Gastrocnemius medialis (tissue), 4 donors: ENCODE data around the gene TNRC6B. TPM values are rescaled to one million over a fixed set of nuclear protein-coding genes. Genes with fewer than 3 reads are reported as not detected.
A peak's percentile ranks its signal among the peaks of the same experiment; 100 is the strongest.

ENCODE experiments used
- ATAC-seq, 2 donors: fragments of 150-250 bp; one replicate each; pipeline ENCODE4 v1.9.1; 2016
- DNase-seq, 2 donors: peaks; one replicate each; pipeline ENCODE4 v3.0.0-alpha.2; 2019
- H3K27ac ChIP-seq, 4 donors: fragments of 200-600 bp; sonication (generic); 1 replicate in 1 of 4; 2 replicates in 3 of 4; pipeline ENCODE4 v1.5.1; 2016 to 2018; ENCODE audit warnings: mild to moderate bottlenecking in 2 of 4, moderate library complexity in 1 of 4
- H3K27me3 ChIP-seq, 3 donors: fragments of 200-600 bp; sonication (generic) in 2 of 3; 1 replicate in 1 of 3; 2 replicates in 2 of 3; pipeline versions ENCODE4 v1.5.1 to v1.6.0; 2016 to 2019; ENCODE audit warnings: mild to moderate bottlenecking in 1 of 3, moderate library complexity in 1 of 3
- H3K36me3 ChIP-seq, 2 donors: fragments of 200-600 bp; sonication (generic) in 1 of 2; one replicate each; pipeline ENCODE4 v1.5.1; 2017 to 2018
- H3K4me1 ChIP-seq, 2 donors: fragments of 200-600 bp; sonication (generic) in 1 of 2; one replicate each; pipeline ENCODE4 v1.5.1; 2016 to 2017; ENCODE audit warnings: mild to moderate bottlenecking in 2 of 2
- H3K4me3 ChIP-seq, 4 donors: fragments of 200-600 bp; sonication (generic) in 3 of 4; 1 replicate in 1 of 4; 2 replicates in 3 of 4; pipeline ENCODE4 v1.5.1; 2016 to 2019; ENCODE audit warnings: mild to moderate bottlenecking in 2 of 4
- H3K9me3 ChIP-seq, 3 donors: fragments of 200-600 bp; sonication (generic) in 2 of 3; 1 replicate in 1 of 3; 2 replicates in 2 of 3; pipeline ENCODE4 v1.5.1; 2016 to 2019
- POLR2A ChIP-seq, 2 donors: fragments of 450-650 bp; IDR thresholded peaks; one replicate each; pipeline ENCODE4 v1.6.1; 2017; ENCODE audit warnings: antibody characterized with exemption in 2 of 2, mild to moderate bottlenecking in 2 of 2, moderate library complexity in 2 of 2
- in situ Hi-C, 4 donors: fragments of 200-750 bp; cut with MboI; loops; one replicate each; pipeline versions ENCODE4 v1.15.0 to v1.8.0; 2017; ENCODE audit warnings: low sequenced_read_pairs in 4 of 4
- intact Hi-C: fragments of 100-400 bp; cut with DNase I; formaldehyde crosslinking; loops from one replicate; pipeline ENCODE4 v1.15.1; 2023; ENCODE audit warnings: low total_unique reads
- total RNA-seq, 4 donors: library from RNA; depleted of rRNA; stranded (reverse); fragments of >200 nt; gene quantifications; one replicate each; pipeline versions ENCODE4 v1.1.0 to v1.2.3, GENCODE V29; 2016
- TF ChIP-seq, protein P1 (sequence below), 5 experiments: fragments of 450-650 bp in 3 of 5; fragments of 200-600 bp in 2 of 5; sonication (generic) in 2 of 5; IDR thresholded peaks in 4 of 5; conservative IDR thresholded peaks in 1 of 5; 1 replicate in 4 of 5; 2 replicates in 1 of 5; pipeline ENCODE4 v1.5.1; 2016 to 2019; ENCODE audit warnings: antibody characterized with exemption in 5 of 5, mild to moderate bottlenecking in 3 of 5, moderate library complexity in 3 of 5

Gene TNRC6B
- total RNA-seq, 4 donors from 2014 or later = 31.9 to 76.7 (median 57.0) TPM

GRCh38 chr22:40346185-40347118 is 168.7 kb downstream of the TNRC6B start, which contains the start of gene ADSL:
ADSL (plus strand) TSS chr22:40346500; CDS start chr22:40346559, 59 bp downstream.
- Histone ChIP-seq H3K9me3 (no peaks in the 10 kb centered on the region), H3K4me1 (peaks cover 50 to 61% of the 10 kb centered on the region in 2 donors), H3K4me3 (peak within 1 kb of the TSS; percentile 70 to 87 (median 76)), H3K27me3 (no peaks in the 10 kb centered on the region), H3K27ac (peak within 1 kb of the TSS; percentile 90 to 98 (median 96)), H3K36me3 (peaks cover 0 to 21% of the 10 kb centered on the region in 2 donors)
- DNase-seq (peak; percentile 88 to 94), ATAC-seq (peak; percentile 80 to 86)
- intact Hi-C loops (loop anchor here (1.0 to 10.0 kb wide), 8 partner anchors 70 to 814 kb away; partner anchors contain the start of genes MRTFA, RPS19BP1 and TNRC6B), in situ Hi-C loops (loop anchor here in 3 of 4 donors (10.0 to 25.0 kb wide), 3 partner anchors 62 to 809 kb away; partner anchors contain the start of gene RPS19BP1 (in 2 of the 3))
- TF ChIP-seq POLR2A (IDR thresholded peaks at IDR 0.05) = peak; percentile 98 to 99
- TF ChIP-seq, protein P1, sequence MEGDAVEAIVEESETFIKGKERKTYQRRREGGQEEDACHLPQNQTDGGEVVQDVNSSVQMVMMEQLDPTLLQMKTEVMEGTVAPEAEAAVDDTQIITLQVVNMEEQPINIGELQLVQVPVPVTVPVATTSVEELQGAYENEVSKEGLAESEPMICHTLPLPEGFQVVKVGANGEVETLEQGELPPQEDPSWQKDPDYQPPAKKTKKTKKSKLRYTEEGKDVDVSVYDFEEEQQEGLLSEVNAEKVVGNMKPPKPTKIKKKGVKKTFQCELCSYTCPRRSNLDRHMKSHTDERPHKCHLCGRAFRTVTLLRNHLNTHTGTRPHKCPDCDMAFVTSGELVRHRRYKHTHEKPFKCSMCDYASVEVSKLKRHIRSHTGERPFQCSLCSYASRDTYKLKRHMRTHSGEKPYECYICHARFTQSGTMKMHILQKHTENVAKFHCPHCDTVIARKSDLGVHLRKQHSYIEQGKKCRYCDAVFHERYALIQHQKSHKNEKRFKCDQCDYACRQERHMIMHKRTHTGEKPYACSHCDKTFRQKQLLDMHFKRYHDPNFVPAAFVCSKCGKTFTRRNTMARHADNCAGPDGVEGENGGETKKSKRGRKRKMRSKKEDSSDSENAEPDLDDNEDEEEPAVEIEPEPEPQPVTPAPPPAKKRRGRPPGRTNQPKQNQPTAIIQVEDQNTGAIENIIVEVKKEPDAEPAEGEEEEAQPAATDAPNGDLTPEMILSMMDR (IDR thresholded peaks at IDR 0.05 in 4 of 5, conservative IDR thresholded peaks at IDR 0.05 in 1 of 5) = peak in 3 of 5 experiments; percentile 7 to 38 (median 29)

DNA sequence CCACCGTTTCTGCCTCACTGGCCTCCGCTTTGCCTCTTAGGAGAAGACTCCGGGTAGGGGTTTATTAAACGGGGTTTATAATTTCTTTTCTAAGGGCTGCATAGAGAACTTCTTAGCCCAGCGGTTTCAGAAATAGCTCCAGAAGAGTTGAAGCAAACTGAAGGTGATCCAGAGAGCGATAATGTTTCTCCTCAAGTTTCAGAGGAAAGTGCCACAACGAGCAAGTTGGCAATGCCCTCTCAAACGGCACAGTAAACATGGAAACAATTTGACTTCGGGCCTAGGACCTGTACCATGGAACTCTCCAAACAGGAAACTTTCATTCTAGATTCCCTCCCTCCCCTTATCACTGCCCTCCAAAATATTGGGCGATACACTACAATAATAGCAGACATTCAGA is 169.6 kb downstream of the TNRC6B start:
- intact Hi-C loops (loop anchor here (2.0 to 10.0 kb wide), 6 partner anchors 70 to 815 kb away; partner anchors contain the start of genes MRTFA and RPS19BP1), in situ Hi-C loops (loop anchor here in 3 of 4 donors (10.0 to 25.0 kb wide), 3 partner anchors 62 to 810 kb away; partner anchors contain the start of gene RPS19BP1 (in 2 of the 3))
- Histone ChIP-seq H3K9me3 (no peaks in the 10 kb centered on the region), H3K27ac (peak overlapping the region; percentile 90 to 98 (median 96)), H3K36me3 (peaks cover 0 to 22% of the 10 kb centered on the region in 2 donors), H3K4me3 (peak overlapping the region; percentile 70 to 87 (median 76)), H3K27me3 (no peaks in the 10 kb centered on the region), H3K4me1 (peaks cover 51 to 61% of the 10 kb centered on the region in 2 donors)
- ATAC-seq (peak; percentile 44 to 64), DNase-seq (peak; percentile 45 to 53)
- TF ChIP-seq POLR2A (IDR thresholded peaks at IDR 0.05) = no peak
- TF ChIP-seq, protein P1 (IDR thresholded peaks at IDR 0.05 in 4 of 5, conservative IDR thresholded peaks at IDR 0.05 in 1 of 5) = no peak

GRCh38 chr22:40348025-40348658 is 170.4 kb downstream of the TNRC6B start:
- Histone ChIP-seq H3K9me3 (no peaks in the 10 kb centered on the region), H3K27me3 (no peaks in the 10 kb centered on the region), H3K4me3 (peak overlapping the region; percentile 70 to 87 (median 76)), H3K27ac (peak overlapping the region; percentile 90 to 98 (median 96)), H3K36me3 (peaks cover 0 to 22% of the 10 kb centered on the region in 2 donors), H3K4me1 (peaks cover 55 to 59% of the 10 kb centered on the region in 2 donors)
- in situ Hi-C loops = loop anchor here in 3 of 4 donors (10.0 to 25.0 kb wide), 3 partner anchors 63 to 811 kb away; partner anchors contain the start of gene RPS19BP1 (in 2 of the 3)
- intact Hi-C loops = loop anchor here (5.0 to 10.0 kb wide), 5 partner anchors 131 to 816 kb away; partner anchors contain the start of genes MRTFA and RPS19BP1
- ATAC-seq (peak; percentile 21 to 31), DNase-seq (peak; percentile 59 to 67)
- no peak for TF ChIP-seq POLR2A (IDR thresholded peaks at IDR 0.05)
- TF ChIP-seq, protein P1 (IDR thresholded peaks at IDR 0.05 in 4 of 5, conservative IDR thresholded peaks at IDR 0.05 in 1 of 5) = peak; percentile 54 to 85 (median 70)

GRCh38 chr22:40352763-40353162 is 175.0 kb downstream of the TNRC6B start:
- no peak for TF ChIP-seq POLR2A (IDR thresholded peaks at IDR 0.05)
- TF ChIP-seq, protein P1 (IDR thresholded peaks at IDR 0.05 in 4 of 5, conservative IDR thresholded peaks at IDR 0.05 in 1 of 5) = no peak
- ATAC-seq = peak; percentile 35 to 64
- Histone ChIP-seq H3K4me1 (peaks cover 53 to 68% of the 10 kb centered on the region in 2 donors), H3K9me3 (no peaks in the 10 kb centered on the region), H3K27me3 (no peaks in the 10 kb centered on the region), H3K4me3 (peak overlapping the region in 1 of 4 donors; percentile 8), H3K27ac (peak overlapping the region; percentile 83 to 98 (median 96)), H3K36me3 (peaks cover 0 to 44% of the 10 kb centered on the region in 2 donors)
- in situ Hi-C loops (loop anchor here in 1 of 4 donors (25.0 kb wide), 1 partner anchor 815 kb away; the partner anchor contains the start of gene RPS19BP1), intact Hi-C loops (no loop called here)
- no peak for DNase-seq
